Neuronal stem cell (in vitro differentiated cells): ENCODE data around the gene HDAC11.

Experiments used
- DNase-seq: peaks from one replicate; pipeline ENCODE4 v3.0.0-alpha.2; 2013; ENCODE audit warnings: low spot score
- H2AFZ ChIP-seq: one replicate; pipeline ENCODE4 v1.6.1; 2013; ENCODE audit warnings: mild to moderate bottlenecking, low read length, inconsistent platforms
- H2AK5ac ChIP-seq: 2 replicates; pipeline ENCODE4 v1.6.1; 2013; ENCODE audit warnings: low read depth, mild to moderate bottlenecking, inconsistent platforms, low read length, moderate library complexity, mixed read lengths
- H2BK120ac ChIP-seq: 2 replicates; pipeline ENCODE4 v1.6.1; 2013; ENCODE audit warnings: low read depth, mild to moderate bottlenecking, inconsistent platforms, low read length, moderate library complexity, mixed read lengths
- H2BK12ac ChIP-seq: one replicate; pipeline ENCODE4 v1.6.1; 2013; ENCODE audit warnings: low read length, inconsistent platforms
- H2BK15ac ChIP-seq: 2 replicates; pipeline ENCODE4 v1.6.1; 2013; ENCODE audit warnings: mild to moderate bottlenecking, low read length, inconsistent platforms, mixed read lengths
- H2BK5ac ChIP-seq: one replicate; pipeline ENCODE4 v1.6.1; 2013; ENCODE audit warnings: inconsistent platforms, mild to moderate bottlenecking, low read length, moderate library complexity
- H3K14ac ChIP-seq: one replicate; pipeline ENCODE4 v1.6.1; 2013; ENCODE audit warnings: low read length, inconsistent platforms
- H3K18ac ChIP-seq: 2 replicates; pipeline ENCODE4 v1.6.1; 2013; ENCODE audit warnings: low read length, inconsistent platforms
- H3K23ac ChIP-seq: 2 replicates; pipeline ENCODE4 v1.6.1; 2013; ENCODE audit warnings: low read depth, mild to moderate bottlenecking, mixed read lengths, low read length, inconsistent platforms; ENCODE audit not compliant: poor library complexity
- H3K27ac ChIP-seq: replicated peaks from 3 replicates; pipeline ENCODE4 v1.5.1; 2013; ENCODE audit warnings: low read length, inconsistent platforms
- H3K27me3 ChIP-seq, 3 experiments: 2 replicates each; pipeline ENCODE4 v1.6.1; 2013; ENCODE audit warnings: low read length in 3 of 3, mild to moderate bottlenecking in 2 of 3, inconsistent platforms in 1 of 3, low read depth in 1 of 3, mixed read lengths in 1 of 3, moderate library complexity in 1 of 3; ENCODE audit not compliant: control insufficient read depth in 3 of 3, insufficient read depth in 3 of 3
- H3K36me3 ChIP-seq, 2 donors: replicated peaks in 1 of 2; 2 replicates each; pipeline ENCODE4 v1.6.1; 2013; ENCODE audit warnings: low read length in 2 of 2; ENCODE audit not compliant: control insufficient read depth in 2 of 2, insufficient read depth in 2 of 2
- H3K4ac ChIP-seq: 2 replicates; pipeline ENCODE4 v1.6.1; 2013; ENCODE audit warnings: inconsistent platforms, mild to moderate bottlenecking, low read length, moderate library complexity
- H3K4me1 ChIP-seq, 2 donors: 1 replicate in 1 of 2; 2 replicates in 1 of 2; pipeline ENCODE4 v1.6.1; 2013; ENCODE audit warnings: low read length in 2 of 2, low read depth in 1 of 2; ENCODE audit not compliant: control insufficient read depth in 2 of 2, insufficient read depth in 1 of 2
- H3K4me2 ChIP-seq: one replicate; pipeline ENCODE4 v1.6.1; 2013; ENCODE audit warnings: mild to moderate bottlenecking, low read length, inconsistent platforms; ENCODE audit not compliant: insufficient read depth, poor library complexity, severe bottlenecking
- H3K4me3 ChIP-seq, 2 donors: 2 replicates each; pipeline ENCODE4 v1.5.1; 2013; ENCODE audit warnings: low read length in 2 of 2, mild to moderate bottlenecking in 2 of 2, inconsistent platforms in 1 of 2, moderate library complexity in 1 of 2
- H3K79me1 ChIP-seq: one replicate; pipeline ENCODE4 v1.6.1; 2013; ENCODE audit warnings: low read depth, mild to moderate bottlenecking, inconsistent platforms, low read length, moderate library complexity
- H3K9ac ChIP-seq: one replicate; pipeline ENCODE4 v1.6.1; 2013; ENCODE audit warnings: mild to moderate bottlenecking, low read depth, low read length, inconsistent platforms; ENCODE audit not compliant: poor library complexity
- H3K9me3 ChIP-seq, 2 donors: replicated peaks in 1 of 2; 2 replicates each; pipeline versions ENCODE3 to v1.6.1; 2013; ENCODE audit warnings: low read length in 2 of 2, mild to moderate bottlenecking in 2 of 2, inconsistent platforms in 1 of 2, low read depth in 1 of 2, mixed read lengths in 1 of 2, moderate library complexity in 1 of 2; ENCODE audit not compliant: control insufficient read depth in 2 of 2, insufficient read depth in 1 of 2
- H4K8ac ChIP-seq: one replicate; pipeline ENCODE4 v1.6.1; 2013; ENCODE audit warnings: low read depth, mild to moderate bottlenecking, inconsistent platforms, low read length, moderate library complexity
- H4K91ac ChIP-seq: one replicate; pipeline ENCODE4 v1.6.1; 2013; ENCODE audit warnings: low read length, low read depth, mild to moderate bottlenecking, inconsistent platforms; ENCODE audit not compliant: poor library complexity
- WGBS, 2 donors: extraction: QIAGEN DNeasy Blood & Tissue Kit; methylation state at CpG; one replicate each; pipeline ENCODE4 v1.1.7; 2013; ENCODE audit warnings: missing lambda C conversion rate in 2 of 2, mixed read lengths in 1 of 2; ENCODE audit not compliant: insufficient read length in 2 of 2, insufficient replicate concordance in 1 of 2; ENCODE audit errors: extremely low coverage in 2 of 2; 5-methylcytosine and 5-hydroxymethylcytosine counted together

HDAC11 gene

GRCh38 chr3:13550791-13551360, 70.8 kb downstream of the HDAC11 start:
- Histone ChIP-seq H4K91ac (no peak overlapping the region), H3K18ac (peak overlapping the region; percentile 85), H2BK15ac (peak overlapping the region; percentile 18), H2AFZ (no peak overlapping the region), H3K9me3 (peaks cover 0 to 2% of the 10 kb centered on the region in 2 donors), H3K4me1 (peaks cover 10 to 26% of the 10 kb centered on the region in 2 donors), H3K4me2 (no peak overlapping the region), H3K27ac (no peak overlapping the region), H3K9ac (no peak overlapping the region), H3K14ac (peak overlapping the region; percentile 94), H3K79me1 (peaks cover 4% of the 10 kb centered on the region), H3K4me3 (no peak overlapping the region), H4K8ac (no peak overlapping the region), H3K23ac (peak overlapping the region; percentile 92), H2BK5ac (peak overlapping the region; percentile 10), H3K36me3 (no peaks in the 10 kb centered on the region), H2AK5ac (peak overlapping the region; percentile 4), H2BK12ac (peak overlapping the region; percentile 30), H3K27me3 (peaks cover 0 to 23% (median 8%) of the 10 kb centered on the region in 3 experiments), H2BK120ac (peak overlapping the region; percentile 77), H3K4ac (no peak overlapping the region)
- no CpG with 5 or more reads among the region's 13 CpGs for WGBS, 2 donors
- DNase-seq: no peak

- Histone ChIP-seq H2BK5ac (peak overlapping the region; percentile 13), H2BK12ac (peak overlapping the region; percentile 84), H4K8ac (peak overlapping the region; percentile 65), H2BK15ac (peak overlapping the region; percentile 67), H3K4me2 (no peak overlapping the region), H2BK120ac (no peak overlapping the region), H3K14ac (peak overlapping the region; percentile 71), H2AFZ (no peak overlapping the region), H3K36me3 (no peaks in the 10 kb centered on the region), H3K18ac (peak overlapping the region; percentile 87), H3K4me1 (peaks cover 16 to 41% of the 10 kb centered on the region in 2 donors), H3K79me1 (peaks cover 7% of the 10 kb centered on the region), H4K91ac (peak overlapping the region; percentile 72), H3K4ac (peak overlapping the region; percentile 37), H3K9ac (no peak overlapping the region), H3K27ac (no peak overlapping the region), H3K4me3 (no peak overlapping the region), H3K27me3 (peaks cover 0 to 21% (median 5%) of the 10 kb centered on the region in 3 experiments), H3K9me3 (peaks cover 0 to 2% of the 10 kb centered on the region in 2 donors), H2AK5ac (peak overlapping the region; percentile 99), H3K23ac (no peak overlapping the region)
- no CpG with 5 or more reads among the region's 28 CpGs for WGBS, 2 donors
- DNase-seq: no peak
These were observed 72.9 kb downstream of the HDAC11 start for GRCh38 chr3:13552857-13553652.

- Histone ChIP-seq H3K27me3 (peaks cover 0 to 15% (median 0%) of the 10 kb centered on the region in 3 experiments), H2BK15ac (peak overlapping the region; percentile 49), H3K36me3 (no peaks in the 10 kb centered on the region), H3K9me3 (no peaks in the 10 kb centered on the region), H3K23ac (no peak overlapping the region), H3K9ac (no peak overlapping the region), H3K4me2 (no peak overlapping the region), H3K4me3 (no peak overlapping the region), H2BK12ac (no peak overlapping the region), H4K91ac (no peak overlapping the region), H3K27ac (no peak overlapping the region), H2AFZ (no peak overlapping the region), H3K14ac (no peak overlapping the region), H2BK5ac (peak overlapping the region; percentile 82), H3K18ac (peak overlapping the region; percentile 87), H4K8ac (no peak overlapping the region), H3K4me1 (peaks cover 13 to 36% of the 10 kb centered on the region in 2 donors), H2BK120ac (no peak overlapping the region), H3K79me1 (peaks cover 7% of the 10 kb centered on the region), H3K4ac (no peak overlapping the region), H2AK5ac (peak overlapping the region; percentile 66)
- DNase-seq: no peak
- no CpG with 5 or more reads among the region's 12 CpGs for WGBS, 2 donors
These were observed 73.6 kb downstream of the HDAC11 start for GRCh38 chr3:13553686-13554085.

- no peak overlapping the region for H3K4me3 ChIP-seq
- H4K91ac ChIP-seq: no peak overlapping the region
- no peaks in the 10 kb centered on the region for H3K9me3 ChIP-seq
- H3K4me2 ChIP-seq: no peak overlapping the region
- H3K4me1 ChIP-seq: peaks cover 13 to 39% of the 10 kb centered on the region in 2 donors
- no peak overlapping the region for H3K27ac ChIP-seq
- H2BK120ac ChIP-seq: no peak overlapping the region
- no CpG with 5 or more reads among the region's 11 CpGs for WGBS, 2 donors
- no peaks in the 10 kb centered on the region for H3K36me3 ChIP-seq
- H2BK12ac ChIP-seq: no peak overlapping the region
- no peak overlapping the region for H2BK5ac ChIP-seq
- H3K9ac ChIP-seq: no peak overlapping the region
- no peak overlapping the region for H4K8ac ChIP-seq
- no peak overlapping the region for H3K4ac ChIP-seq
- no peak overlapping the region for H3K23ac ChIP-seq
- peak overlapping the region; percentile 89 for H3K18ac ChIP-seq
- no peak overlapping the region for H3K14ac ChIP-seq
- no peak for DNase-seq
- H3K27me3 ChIP-seq: no peaks in the 10 kb centered on the region
- H2AK5ac ChIP-seq: peak overlapping the region; percentile 12
- H3K79me1 ChIP-seq: peaks cover 7% of the 10 kb centered on the region
- no peak overlapping the region for H2BK15ac ChIP-seq
- H2AFZ ChIP-seq: peak overlapping the region; percentile 78
These were observed 75.6 kb downstream of the HDAC11 start for GRCh38 chr3:13555753-13556152.
